Coronary artery (tissue), 2 donors: ENCODE results near the gene PKNOX2.

Experiments
- DNase-seq: peaks from one replicate; pipeline ENCODE4 v3.0.0-alpha.2; 2017; ENCODE audit warnings: low spot score
- H3K27ac ChIP-seq, 2 donors: fragments of 200-600 bp; sonication (generic); one replicate each; pipeline ENCODE4 v1.5.1; 2016 to 2019
- H3K4me3 ChIP-seq: fragments of 200-600 bp; sonication (generic); 2 replicates; pipeline ENCODE4 v1.5.1; 2016; ENCODE audit warnings: mild to moderate bottlenecking, moderate library complexity
- CTCF ChIP-seq: fragments of 200-600 bp; sonication (generic); IDR thresholded peaks from one replicate; pipeline ENCODE4 v1.5.1; 2019; ENCODE audit warnings: antibody characterized with exemption

PKNOX2 gene

GRCh38 chr11:125428486-125429173 is 264.1 kb downstream of the PKNOX2 start:
- DNase-seq, result no peak
- Histone ChIP-seq H3K4me3 (no peak overlapping the region), H3K27ac (no peak overlapping the region)
- TF ChIP-seq CTCF, result no peak

GRCh38 chr11:125429174-125429707 is 264.7 kb downstream of the PKNOX2 start:
- no peak overlapping the region for H3K4me3 ChIP-seq
- H3K27ac ChIP-seq, result no peak overlapping the region
- TF ChIP-seq CTCF, result no peak
- DNase-seq, result no peak

- Histone ChIP-seq H3K27ac (no peak overlapping the region), H3K4me3 (no peak overlapping the region)
- TF ChIP-seq CTCF, result no peak
- no peak for DNase-seq
These were observed 265.5 kb downstream of the PKNOX2 start for GRCh38 chr11:125429807-125430678.

- no peak overlapping the region for H3K27ac ChIP-seq
- no peak for TF ChIP-seq CTCF
- H3K4me3 ChIP-seq, result no peak overlapping the region
- no peak for DNase-seq
These were observed 266.5 kb downstream of the PKNOX2 start for GRCh38 chr11:125431009-125431408.

- DNase-seq, result no peak
- TF ChIP-seq CTCF, result no peak
- Histone ChIP-seq H3K27ac (no peak overlapping the region), H3K4me3 (no peak overlapping the region)
These were observed 266.9 kb downstream of the PKNOX2 start for GRCh38 chr11:125431481-125431880.

GRCh38 chr11:125433454-125434121 is 269.0 kb downstream of the PKNOX2 start:
- Histone ChIP-seq H3K27ac (no peak overlapping the region), H3K4me3 (no peak overlapping the region)
- peak; percentile 37 for TF ChIP-seq CTCF
- DNase-seq, result no peak
